HK-2 (cell line): ENCODE data around the gene FANCD2.
"Not testable (repeated sequence)": the region's sequence is repeated elsewhere in the genome, so short reads cannot be mapped to it uniquely, and the experiment has no call there.

Experiments
- DNase-seq: peaks from one replicate; pipeline ENCODE4 v3.0.0-alpha.2; 2018; ENCODE audit not compliant: unreplicated experiment

Gene FANCD2

GRCh38 chr3:10015461-10015904, 10.8 kb upstream of the FANCD2 start:
- peak; percentile 71 for DNase-seq

GRCh38 chr3:10017636-10018292, 8.5 kb upstream of the FANCD2 start:
- DNase-seq = peak; percentile 74

GRCh38 chr3:10018806-10019205, 7.4 kb upstream of the FANCD2 start:
- not testable (repeated sequence) for DNase-seq

- DNase-seq = no peak
Measured at GRCh38 chr3:10019326-10019725, 6.9 kb upstream of the FANCD2 start.

GRCh38 chr3:10021856-10022775, 4.1 kb upstream of the FANCD2 start:
- DNase-seq = no peak

GRCh38 chr3:10023587-10024310, 2.5 kb upstream of the FANCD2 start:
- DNase-seq = no peak

GRCh38 chr3:10025205-10026083, 793 bp upstream of the FANCD2 start:
- DNase-seq = no peak

GRCh38 chr3:10041034-10041433, 14.8 kb downstream of the FANCD2 start:
- DNase-seq = no peak

- DNase-seq = no peak
Measured at GRCh38 chr3:10047876-10048275, 21.6 kb downstream of the FANCD2 start.

- DNase-seq = not testable (repeated sequence)
Measured at GRCh38 chr3:10053054-10053453, 26.8 kb downstream of the FANCD2 start.

GRCh38 chr3:10055097-10055496, 28.9 kb downstream of the FANCD2 start:
- no peak for DNase-seq

GRCh38 chr3:10070077-10070476, 43.8 kb downstream of the FANCD2 start:
- DNase-seq = not testable (repeated sequence)

GRCh38 chr3:10074666-10075065, 48.4 kb downstream of the FANCD2 start:
- DNase-seq = no peak

- DNase-seq = no peak
Measured at GRCh38 chr3:10081871-10082270, 55.6 kb downstream of the FANCD2 start.

- no peak for DNase-seq
Measured at GRCh38 chr3:10085738-10086137, 59.5 kb downstream of the FANCD2 start.

GRCh38 chr3:10088256-10088655, 62.0 kb downstream of the FANCD2 start:
- DNase-seq = no peak

- DNase-seq = no peak
Measured at GRCh38 chr3:10090179-10090578, 63.9 kb downstream of the FANCD2 start.

- DNase-seq = not testable (repeated sequence)
Measured at GRCh38 chr3:10090774-10091173, 64.5 kb downstream of the FANCD2 start.

GRCh38 chr3:10091387-10091786, 65.2 kb downstream of the FANCD2 start:
- not testable (repeated sequence) for DNase-seq

GRCh38 chr3:10093678-10094077, 67.4 kb downstream of the FANCD2 start:
- DNase-seq = no peak

- no peak for DNase-seq
Measured at GRCh38 chr3:10099041-10099440, 72.8 kb downstream of the FANCD2 start.
